HG03045 (cell line): ENCODE results near the gene MRM3.
"Not testable (repeated sequence)": the region's sequence is repeated elsewhere in the genome, so short reads cannot be mapped to it uniquely, and the experiment has no call there.

Experiments used
- ATAC-seq: cut with Tn5 transposase; IDR thresholded peaks from one replicate; pipeline ENCODE4 v1.9.1; 2021; ENCODE audit warnings: mild to moderate bottlenecking, moderate library complexity; ENCODE audit not compliant: unreplicated experiment

Gene MRM3

DNA sequence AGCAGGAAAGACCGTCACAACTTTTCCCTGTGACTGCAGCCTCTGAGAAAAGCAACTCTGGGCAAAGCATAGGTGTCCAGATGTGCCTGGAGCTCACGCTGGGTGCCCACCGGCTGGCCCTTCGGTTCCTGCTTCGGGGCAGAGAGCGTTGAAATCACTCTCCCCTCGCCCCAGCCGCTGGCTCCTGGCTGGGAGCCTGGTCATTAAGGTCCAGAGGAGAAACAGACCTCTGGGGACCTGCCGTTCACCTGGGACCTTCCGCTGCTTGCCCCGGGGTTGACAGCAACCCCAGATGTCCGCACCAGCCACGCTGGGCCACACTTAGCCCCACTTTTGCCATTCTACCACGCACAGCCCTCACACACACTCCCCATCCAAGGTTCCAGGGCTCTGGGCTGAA is 13.1 kb downstream of the MRM3 start:
- no peak for ATAC-seq

DNA sequence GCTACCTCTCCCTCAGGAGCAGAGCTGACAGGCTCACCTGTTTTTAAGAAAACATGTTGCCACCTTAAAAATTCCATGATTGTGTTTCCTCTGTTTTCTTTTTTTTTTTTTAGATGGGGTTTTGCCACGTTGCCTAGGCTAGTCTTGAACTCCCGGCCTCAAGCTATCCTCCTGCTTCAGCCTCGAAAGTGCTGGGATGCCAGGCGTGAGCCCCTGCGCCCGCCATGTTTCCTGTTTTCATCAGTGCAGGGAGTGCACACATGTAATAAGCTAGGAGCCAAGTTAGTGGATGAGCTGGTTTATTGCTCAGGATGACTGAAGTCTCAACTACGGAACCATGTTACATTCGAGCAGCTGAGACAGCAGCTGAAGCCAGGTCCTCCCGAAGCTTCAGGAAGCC is 13.6 kb downstream of the MRM3 start:
- ATAC-seq, result no peak

DNA sequence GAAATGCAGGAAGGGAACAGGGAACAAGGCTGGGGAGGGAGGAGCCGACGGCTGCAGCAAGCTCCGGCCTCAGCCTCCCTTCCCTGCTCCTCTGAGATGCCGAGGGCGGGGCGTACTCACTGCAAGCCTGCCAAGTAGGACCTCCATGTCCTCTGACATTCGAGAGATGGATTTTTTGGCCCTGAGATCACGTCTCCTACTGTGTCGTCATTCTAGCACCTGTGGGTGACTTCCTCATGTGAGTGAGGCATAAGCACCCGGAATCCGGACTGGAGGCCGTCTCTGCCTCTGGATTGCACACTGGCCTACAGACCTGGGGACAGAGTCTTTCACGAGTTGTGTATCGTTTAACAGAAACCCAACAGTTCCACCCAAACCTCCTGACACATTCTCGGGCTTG is 14.5 kb downstream of the MRM3 start:
- no peak for ATAC-seq

DNA sequence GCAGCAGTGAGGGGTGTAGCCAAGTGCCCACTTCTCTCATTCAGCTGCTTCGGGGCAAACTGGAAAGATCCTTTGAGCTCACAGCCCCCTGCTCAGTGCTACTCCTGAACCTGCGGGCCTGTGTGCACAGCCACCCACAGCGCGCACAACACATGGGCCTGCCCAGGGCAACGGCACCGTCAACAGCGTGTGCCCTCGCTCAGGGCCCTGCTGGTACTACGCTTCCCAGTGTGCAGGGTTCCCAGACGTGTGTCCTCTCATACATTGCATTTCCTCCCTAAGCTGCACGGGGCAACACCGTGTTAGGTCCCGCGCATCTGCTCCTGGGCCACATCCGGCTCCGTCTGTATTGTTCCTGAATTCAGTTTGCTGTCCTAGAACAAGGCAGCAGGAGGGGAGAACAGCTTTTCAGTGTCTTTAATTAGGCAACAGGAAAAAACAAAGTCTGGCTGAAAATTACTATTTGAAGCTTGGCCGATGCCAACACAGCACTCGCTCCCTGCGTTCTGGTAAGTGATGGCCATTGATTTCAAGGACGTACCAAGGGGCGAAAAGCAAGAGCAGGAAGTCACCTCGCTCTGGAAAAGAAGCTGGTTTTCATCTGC is 15.2 kb downstream of the MRM3 start:
- no peak for ATAC-seq

DNA sequence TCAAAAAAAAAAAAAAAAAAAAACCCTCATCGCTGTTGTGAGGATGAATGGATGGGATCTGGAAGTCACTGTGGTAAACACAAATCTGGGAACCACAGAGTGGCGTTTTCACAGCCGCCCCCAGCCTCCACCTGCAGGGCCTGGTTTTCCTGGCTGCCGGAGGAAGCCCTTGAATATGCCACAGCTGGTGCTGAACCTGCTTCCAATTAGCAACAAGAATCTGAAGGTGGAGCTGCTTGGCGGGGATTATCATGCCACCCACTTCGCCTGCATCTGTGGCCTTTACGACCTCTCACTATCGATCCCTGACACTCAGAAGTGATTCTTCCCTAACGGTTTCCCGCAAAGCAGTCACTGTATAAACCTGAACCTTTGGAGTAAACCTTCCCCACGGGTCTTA is 16.1 kb downstream of the MRM3 start:
- ATAC-seq, result no peak

DNA sequence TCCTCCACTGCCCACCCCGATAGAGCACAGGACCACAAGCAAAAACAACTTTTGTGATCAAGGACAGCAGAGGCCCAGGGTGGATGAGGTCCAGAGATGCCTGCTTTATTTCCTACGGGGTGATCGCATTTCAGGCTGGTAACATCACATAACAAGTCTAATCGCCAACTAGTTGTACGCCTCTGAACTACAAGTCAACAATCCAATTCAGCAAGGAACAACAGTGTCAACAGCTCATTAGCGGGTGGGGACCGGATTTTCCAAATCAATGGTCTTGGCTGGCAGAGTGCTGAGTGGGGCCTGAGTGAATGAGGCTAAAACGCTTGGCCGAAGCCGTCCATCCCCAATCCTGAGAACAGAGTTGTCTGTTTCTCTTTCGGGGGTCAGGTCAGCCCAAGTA is 17.1 kb downstream of the MRM3 start:
- no peak for ATAC-seq

DNA sequence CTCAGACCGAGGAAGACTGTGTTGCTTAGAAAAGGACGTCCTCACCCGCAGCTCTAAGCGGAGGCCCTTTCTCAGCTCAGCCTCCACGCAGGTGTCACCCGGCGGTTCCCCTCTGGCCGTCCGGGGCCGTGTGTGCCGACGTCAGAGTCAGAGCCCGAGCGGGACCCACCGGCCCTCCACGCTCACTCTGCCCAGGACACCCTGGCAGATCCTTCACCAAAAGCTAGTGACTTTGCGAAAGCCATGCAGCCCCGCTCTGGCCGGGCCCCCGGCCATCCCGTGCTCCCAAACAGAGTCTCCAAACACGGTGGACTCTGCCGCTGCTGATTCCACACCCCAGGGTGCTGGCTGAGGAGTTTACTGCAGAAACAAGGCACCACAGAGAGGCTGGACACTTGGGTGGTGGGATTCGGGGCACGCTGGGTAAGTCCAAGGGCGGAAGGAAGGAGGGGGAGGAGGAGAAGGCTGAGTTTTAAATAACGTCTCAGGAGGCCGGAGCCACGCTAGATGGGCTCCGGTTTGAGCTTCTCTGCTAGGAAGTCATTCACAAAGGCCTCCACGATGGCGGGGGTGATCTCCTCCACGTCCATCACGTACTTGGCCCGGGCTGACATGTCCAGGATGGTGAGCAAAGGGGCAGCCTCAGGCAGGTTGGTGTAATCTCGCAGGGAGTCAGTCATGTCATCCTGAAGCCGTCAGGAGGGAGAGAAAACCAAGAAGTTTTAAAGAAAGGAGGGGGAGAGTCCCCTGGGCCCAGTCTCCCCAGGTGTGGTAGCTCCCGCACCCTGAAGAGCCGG is 18.5 kb downstream of the MRM3 start:
- ATAC-seq, result no peak

DNA sequence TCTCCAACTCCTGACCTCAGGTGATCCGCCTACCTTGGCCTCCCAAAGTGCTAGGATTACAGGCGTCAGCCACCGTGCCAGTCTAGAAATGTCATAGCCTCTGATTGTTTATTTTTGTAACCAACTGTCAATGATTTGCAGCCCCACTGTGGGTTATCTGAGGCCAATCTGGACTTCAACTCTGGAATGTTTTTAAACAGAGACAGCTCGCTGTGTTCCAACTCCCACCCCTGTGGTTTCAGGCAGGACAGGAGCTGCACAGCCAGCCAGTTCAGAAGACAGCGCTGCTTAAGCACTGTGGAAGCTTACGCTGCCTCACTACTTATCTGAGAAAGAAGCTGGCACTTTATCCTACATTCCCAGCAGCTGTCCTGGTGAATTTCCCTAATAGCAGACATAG is 19.5 kb downstream of the MRM3 start:
- ATAC-seq, result no peak

DNA sequence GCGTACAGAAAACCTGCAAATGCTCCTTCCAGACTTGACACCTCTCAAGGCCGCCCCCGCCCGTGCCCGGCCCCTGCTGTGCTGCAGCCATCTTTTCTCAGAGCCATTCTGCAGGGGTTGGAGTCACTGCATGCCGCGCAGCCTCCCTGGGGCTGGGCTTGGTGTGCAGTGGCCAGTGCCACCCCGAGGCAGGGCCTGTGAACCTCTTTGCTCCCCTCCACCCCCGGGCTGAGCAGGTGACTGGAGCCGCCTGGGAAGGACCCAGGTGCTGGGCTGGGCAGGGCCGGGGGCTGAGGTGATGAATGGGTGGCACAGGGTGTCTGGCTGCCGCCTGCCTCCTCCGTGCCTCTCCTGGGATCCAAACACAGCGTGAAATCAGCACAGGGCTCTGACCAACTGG is 20.3 kb downstream of the MRM3 start:
- no peak for ATAC-seq

DNA sequence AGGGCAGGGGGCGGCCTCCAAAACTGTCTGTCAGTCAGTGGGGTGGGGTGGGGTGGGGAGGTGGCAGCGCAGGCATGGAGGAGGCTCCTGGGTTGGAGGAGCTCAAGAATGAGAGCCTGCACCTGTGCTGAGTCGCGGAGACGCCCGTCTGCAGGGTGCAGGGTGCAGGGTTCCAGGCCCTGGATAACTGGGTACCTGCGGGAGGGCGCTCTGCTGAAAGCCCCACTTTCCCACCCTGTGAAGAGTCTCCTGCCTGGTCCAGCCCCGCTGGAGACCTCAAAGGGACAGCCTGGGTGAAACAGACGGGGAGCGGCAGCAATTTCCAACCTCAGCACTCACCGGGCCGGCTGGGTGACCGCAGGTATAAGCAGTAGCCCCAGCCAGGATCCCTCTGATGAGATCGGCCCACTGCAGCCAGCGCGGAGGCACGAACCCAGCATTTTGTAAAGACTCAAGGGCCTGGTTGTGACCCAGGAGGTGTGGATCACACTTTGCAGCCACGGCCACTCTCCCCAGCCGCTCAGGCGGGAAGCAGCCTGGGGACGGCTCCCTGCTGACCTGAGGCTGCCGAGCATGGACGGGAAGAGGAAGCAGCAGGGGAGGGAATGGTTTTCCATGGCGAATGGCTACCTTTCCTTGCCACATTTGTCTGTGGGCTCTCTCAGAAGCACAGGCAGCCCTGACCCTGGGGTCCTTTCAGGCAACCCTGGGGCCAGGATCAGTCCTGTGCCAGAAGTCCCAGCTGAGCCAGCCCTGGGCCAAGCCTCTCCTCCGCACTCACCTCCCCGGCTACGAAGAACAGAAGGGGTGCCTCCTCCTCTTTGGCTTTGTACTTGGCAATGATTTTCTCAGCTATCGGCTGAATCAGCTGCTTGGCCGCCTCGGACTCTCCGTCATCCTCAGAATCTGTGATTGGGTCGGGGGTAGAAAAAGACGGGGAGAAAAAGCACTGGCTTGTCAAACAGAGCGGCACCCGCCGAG is 21.0 kb downstream of the MRM3 start:
- ATAC-seq, result no peak

DNA sequence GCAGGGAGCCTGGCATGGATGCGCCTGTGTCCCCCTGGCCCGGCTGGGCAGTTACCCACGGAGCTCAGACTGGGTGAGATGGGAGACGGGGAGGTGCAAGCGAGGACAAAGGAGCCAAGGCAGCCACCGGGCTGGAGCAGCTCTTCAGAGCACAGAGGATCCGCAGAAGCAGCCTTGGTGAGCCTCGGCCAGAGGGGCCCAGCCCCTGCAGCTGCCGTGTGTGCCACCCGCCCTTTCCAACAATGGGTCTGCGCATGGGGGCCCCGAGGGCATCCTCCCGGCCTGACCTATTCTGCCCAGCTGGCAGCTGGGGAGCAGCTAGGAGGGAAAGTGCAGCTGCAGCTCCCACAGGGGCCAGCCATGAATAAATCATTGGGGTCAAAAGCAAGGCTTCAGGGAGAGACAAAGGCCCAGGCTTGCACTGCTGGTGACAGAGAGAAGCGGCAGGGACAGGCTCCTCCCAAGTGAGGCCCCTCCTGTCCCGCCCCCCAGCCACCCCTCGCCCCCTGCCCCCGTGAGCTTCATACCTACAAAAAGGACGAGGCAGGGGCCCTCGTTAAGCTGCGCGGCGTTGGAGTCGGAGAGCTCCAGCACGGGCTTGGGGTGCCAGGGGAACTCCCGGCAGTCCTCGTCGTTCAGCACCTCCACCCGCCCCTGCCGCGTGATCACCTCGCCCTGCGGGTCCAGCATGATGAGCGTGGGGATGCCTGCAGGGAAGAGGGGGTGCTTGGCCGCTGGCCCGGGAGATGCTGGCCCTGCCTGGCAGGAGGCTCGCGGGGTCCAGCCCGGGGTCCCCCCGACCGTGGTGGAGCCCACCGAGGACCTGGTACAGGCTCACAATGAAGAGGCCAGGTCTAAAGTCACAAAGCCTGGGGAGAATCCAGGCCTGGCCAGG is 22.6 kb downstream of the MRM3 start:
- ATAC-seq, result no peak

DNA sequence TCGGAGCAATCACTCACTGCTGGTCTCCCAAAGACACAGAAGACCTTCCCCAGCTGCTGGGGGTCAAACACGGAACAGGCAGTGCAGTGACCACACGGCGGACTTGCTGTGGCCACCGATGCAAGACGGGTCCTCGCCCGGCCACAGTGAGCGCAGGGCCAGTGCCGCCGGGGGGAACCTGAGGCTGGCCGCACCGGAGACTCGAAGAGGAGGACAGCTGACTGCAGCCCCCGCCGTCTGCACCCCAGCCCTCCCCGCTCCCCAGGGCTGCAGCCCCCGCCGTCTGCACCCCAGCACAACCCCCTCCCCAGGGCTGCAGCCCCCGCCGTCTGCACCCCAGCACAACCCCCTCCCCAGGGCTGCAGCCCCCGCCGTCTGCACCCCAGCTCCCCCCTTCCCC is 23.7 kb downstream of the MRM3 start:
- ATAC-seq, result not testable (repeated sequence)

DNA sequence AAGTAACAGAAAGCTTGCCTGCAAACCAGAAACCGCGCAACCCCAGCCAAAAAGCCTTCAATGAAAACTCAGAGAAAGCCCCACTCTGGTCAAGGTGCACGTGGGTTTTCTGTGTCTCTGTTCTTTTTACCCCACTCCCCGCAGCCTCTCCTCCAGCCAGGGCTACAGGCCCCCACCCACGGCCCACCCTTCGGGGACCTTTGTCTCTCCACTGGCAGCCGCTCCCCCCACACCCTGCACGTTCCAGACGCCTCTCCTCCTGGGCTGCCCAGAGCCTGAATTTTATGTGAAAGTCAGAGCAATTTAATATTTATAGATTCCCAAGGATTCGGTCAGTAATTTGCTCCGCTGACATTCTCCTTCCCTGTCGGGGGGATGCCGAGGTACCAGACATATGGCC is 24.2 kb downstream of the MRM3 start:
- ATAC-seq, result no peak

DNA sequence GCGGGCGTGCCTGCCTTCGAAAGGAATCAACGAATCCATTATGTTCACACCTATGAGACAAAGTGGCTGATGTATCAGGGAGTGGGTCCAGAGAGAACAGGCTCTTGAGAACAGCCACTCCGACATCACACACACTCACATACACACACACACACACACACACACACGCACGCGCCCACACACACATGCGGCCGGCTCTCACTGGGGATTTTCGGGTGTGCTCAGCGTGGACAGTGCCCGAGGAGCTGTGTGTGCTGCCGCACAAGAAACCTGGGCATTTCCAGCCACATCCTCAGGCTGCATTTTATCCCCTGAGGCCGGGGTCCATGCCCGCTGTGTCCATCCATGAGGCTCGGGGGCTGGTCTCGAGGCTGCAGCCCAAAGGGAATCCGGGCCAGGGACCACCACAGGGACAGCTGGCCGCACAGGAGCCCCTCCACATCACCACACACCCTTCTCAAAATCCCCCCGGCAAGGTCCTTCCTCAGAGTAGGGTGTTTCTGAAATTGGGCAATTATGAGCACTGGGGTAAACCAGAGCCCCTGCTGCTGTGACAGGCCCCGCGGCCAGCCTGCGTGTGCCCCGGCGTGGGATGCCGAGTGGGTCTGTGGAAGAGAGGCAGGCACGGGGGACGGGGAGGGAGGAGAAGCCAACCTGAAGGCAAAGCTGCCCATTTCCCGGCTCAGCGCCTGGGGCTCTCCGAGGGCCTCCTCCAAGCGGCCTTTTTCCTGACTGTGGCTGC is 24.8 kb downstream of the MRM3 start:
- ATAC-seq, result no peak

DNA sequence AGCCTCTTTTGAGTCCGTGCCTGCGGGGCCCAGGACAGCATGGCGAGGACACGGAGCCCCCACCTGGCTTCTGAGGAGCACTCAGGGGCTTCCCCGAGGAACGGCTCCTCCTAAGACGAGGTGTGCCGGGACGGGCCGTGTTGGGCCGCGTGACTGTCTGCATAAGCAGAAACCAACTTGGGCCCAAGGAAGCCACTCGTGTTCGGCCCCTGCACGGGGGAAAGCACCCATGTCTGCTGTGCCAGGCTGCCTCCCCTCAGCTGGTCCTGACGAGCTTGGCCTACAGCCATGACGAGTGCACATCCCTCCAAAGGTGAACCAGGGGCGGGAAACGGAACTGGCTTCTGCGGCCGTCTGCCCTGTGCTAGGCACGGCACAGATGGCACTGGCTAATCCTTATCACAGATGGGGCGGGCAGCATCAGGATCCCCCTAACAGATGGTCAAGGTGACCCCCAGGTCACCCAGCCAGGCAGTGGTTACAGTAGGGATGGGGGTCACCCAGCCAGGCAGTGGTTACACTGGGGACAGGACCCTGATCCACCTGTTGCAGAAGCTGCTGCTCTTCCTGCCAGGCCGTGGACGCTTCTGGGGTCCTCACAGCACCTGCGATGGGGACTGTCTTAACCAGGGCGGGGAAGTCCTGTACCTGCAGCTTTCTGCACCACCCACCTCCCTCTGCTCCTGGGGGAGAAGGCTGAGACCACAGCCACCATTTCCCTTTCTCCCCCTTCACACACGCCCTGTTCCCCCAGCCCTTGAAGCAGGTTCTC is 25.6 kb downstream of the MRM3 start:
- ATAC-seq, result no peak

DNA sequence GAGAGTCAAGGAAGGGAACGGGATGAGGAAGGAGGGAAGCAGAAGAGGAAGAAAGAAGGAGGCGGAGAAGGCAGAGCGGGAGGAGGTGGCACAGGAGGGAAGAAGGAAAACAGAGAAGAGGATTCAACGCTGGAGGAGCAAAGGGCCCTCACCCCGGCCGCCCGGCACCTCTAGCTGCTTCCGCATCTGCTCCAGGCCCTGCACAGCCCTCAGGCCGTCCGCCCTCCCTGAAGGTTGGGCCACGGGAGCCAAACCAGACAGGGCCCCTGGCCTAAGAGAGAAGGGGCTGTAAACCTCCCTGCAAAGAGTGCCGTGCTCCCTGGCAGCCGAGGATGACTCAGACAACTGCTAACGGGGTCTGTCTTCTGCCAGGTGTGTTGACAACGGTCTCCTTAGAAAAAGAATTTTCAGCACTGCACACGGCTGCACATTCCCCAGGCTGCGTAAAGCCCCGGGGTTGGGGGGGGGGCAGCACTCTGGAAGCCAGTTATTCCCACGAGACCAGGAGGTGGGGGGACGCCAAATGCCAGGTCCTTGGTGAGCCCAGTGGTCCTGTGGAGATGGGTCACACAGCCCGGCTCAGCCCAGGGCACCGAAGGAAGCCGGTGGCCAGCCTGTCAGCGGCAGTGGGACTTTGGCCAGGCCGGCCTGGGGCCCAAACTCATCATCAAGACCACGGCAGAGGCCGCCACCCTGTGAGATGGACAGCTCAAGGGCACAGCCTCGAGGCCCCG is 29.1 kb downstream of the MRM3 start:
- ATAC-seq, result no peak

DNA sequence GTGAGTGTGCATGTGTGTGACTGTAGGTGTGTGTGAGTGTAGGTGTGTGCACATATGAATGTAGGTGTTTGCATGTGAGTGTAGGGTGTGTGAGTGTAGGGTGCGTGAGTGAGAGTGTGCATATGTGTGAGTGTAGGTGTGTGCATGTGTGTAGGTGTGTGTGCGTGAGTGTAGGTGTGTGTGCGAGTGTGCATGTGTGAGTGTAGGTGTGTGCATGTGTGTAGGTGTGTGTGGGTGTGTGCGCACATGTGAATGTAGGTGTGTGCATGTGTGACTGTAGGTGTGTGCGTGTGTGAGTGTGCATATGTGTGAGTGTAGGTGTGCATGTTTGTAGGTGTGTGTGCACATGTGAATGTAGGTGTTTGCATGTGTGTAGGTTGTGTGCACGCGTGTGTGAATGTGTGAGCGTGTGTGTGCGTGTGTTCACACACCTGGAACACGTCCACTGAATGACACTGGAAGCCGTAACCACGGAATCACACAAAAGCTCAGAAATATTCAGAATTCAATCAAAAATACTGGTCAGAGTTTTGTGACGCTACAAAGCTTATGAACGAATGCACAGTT is 30.6 kb downstream of the MRM3 start:
- no peak for ATAC-seq

DNA sequence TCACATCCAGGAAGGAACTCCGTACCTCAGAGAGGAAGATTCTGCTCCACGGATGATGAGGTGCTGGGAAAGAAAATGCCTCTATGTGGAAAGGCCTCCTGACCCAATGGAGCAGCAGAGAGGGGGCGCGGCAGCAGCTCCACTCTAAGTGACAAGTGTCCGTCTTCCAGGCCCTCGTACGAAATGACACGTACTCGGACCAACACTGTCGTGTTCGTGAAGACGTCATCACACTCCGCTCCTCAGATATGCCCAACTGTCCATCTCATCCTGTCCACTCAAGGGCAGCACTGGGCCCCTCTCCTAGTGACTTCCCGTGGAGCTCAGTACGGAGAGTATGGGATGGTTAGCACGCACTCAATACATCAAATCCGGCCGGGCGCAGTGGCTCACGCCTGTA is 32.2 kb downstream of the MRM3 start:
- no peak for ATAC-seq
